HG02970 (cell line): Measurements from ENCODE around the gene CNTNAP2.

ENCODE experiments used
- ATAC-seq: cut with Tn5 transposase; IDR thresholded peaks from one replicate; pipeline ENCODE4 v1.9.1; 2021; ENCODE audit warnings: mild to moderate bottlenecking, moderate library complexity, moderate number of reproducible peaks; ENCODE audit not compliant: unreplicated experiment, low FRiP score

The CNTNAP2 gene

DNA sequence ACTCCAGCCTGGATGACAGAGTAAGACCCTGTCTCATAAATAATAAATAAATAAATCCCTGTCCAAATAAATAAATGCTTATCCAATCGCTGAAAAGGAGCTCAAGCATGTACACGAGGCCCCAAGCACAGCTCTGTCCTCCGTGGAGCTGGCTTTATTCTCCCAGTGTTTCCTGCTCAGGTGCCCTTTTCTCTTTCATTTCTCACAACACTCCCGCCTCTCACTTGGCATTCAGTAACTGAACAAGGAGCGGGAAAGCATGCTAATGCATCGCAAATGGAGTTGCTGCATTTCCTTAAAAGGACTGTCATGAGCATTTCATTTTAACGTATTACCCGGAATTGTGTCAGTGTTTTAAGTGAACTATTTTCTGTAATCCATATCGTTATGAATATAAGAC is 2263.1 kb downstream of the CNTNAP2 start:
- ATAC-seq: no peak

DNA sequence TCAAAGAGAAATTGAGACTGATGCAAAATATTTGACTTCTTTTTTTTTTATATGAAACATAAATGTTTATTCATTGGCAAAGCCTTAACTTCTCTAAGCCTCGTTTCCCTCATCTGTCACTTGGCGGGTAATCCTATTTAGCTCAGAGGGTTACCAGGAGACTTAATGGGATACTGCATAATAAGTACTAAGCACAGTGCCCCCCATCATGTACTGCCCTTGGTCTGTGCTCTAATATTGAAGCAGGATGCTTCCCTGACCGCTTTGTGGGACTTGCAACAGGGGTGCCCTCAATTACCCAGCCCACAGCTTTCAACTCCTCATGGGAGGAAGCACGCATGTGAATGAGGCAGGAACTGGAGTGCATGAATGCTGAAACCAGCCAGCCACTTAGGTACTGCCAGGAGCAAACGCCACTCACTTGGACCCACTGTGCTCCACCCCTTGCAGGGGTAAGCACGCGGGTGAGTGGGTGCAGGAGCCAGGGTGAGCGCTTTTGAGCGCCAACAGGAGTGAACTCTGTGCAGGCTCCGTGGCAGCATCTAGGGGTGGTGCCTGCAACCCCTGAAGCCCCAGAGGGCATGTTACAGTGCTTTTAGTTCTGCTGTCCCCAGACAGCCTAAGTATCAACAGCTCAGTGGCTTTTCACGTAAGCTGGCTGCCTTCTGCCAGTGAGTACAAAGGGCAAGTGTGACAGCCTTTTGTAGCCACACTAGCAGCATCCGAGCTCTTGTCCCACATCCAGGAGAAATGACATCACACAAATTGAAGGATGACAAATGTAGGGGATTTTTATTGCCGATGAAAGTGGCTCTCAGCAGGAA is 2264.2 kb downstream of the CNTNAP2 start:
- ATAC-seq: no peak

DNA sequence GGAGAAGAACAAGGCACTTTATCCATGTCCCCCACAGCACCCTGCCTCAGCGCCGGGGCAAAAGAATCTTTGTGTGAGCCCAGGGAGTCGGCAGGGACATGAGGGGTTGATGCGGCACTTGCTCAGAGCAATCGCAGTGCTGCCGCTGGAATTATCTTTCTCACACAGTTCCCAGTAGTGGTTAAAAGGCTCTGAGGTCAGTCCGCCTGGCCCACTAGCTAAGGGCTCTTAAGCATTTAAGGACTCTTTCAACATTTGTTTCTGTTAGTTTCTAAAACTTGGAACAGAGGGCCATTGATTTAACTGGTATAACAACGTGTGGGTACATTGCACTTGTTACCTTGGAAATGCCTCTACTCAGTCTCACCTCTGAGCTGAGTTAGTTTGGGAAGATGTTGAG is 2266.0 kb downstream of the CNTNAP2 start:
- no peak for ATAC-seq

DNA sequence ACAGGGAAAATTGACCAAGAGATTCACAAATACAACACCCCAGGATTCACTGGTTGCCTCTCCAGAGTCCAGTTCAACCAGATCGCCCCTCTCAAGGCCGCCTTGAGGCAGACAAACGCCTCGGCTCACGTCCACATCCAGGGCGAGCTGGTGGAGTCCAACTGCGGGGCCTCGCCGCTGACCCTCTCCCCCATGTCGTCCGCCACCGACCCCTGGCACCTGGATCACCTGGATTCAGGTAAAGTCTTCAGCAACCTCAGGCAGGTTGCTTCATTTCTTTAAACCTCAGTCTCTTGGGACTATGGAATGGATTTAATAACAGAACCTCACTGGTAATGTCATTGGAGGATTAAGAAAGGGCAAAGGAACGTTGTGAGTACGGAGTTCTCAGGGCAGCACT is 2267.1 kb downstream of the CNTNAP2 start:
- no peak for ATAC-seq

DNA sequence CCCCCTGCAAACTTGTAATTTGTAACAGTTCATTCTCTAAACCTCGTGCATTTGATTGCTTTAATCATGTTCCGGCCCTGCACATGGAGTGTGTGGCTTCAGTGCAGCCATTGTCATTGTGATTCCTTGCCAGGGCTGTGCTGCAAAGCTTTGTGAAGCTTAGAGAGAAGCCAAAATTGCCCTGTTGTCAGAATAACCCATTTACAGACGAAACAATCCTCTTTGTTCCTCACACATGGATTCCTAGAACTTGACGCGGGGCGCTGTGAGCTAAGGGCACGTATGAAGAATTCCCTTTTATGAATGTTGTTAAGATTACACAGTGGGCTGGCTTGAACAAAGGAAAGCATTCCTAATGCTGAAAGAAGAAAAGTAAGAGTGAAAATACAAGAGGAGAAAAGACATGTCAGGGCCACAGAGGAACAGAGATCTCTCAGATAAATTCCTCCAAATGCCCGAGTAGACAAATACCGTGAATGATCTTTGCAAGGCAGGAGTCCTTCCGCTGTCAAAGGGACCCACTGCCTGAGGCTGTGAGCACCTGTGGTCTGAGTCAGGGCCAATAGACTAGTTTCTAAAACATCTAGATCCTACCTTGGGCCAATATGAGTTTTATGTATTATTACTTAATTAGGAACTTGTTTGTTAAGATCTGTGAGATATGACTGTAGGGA is 2268.5 kb downstream of the CNTNAP2 start:
- no peak for ATAC-seq

DNA sequence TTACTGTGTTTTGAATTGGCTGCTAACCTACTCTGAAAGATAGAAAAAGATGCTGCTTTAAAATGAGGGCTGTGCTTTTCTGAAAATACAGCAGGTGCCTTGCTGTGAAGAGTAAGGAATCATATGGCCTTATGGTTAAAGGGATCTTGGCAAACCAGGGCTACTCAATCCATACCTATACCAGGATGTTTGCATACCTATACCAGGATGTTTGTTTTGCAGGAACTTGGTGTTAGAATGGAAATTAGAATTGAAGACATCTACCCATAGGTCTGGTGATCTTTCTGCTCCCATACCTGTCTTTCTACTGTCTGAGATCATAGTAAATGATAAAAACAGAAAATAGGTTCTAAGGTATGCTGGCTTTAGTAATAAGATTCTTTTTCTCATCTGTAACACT is 2273.8 kb downstream of the CNTNAP2 start:
- no peak for ATAC-seq

DNA sequence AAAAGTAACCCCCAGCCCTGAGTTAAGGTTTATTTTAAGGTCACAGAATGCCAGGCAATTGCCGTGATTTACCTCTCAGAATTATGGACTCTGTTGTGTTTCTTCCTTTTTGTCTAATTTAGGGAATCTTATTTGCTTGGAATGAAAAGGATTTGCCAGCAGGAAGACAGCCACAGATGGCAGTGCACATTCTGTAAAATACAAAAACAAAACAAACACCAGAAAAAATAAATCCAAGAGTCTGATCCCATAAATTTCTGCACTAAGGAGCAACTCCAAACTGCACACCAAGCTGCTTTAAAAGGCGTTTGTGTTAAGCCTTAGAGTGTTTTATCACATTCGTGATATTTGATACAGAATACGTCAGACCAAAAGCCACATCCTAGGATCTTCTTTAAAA is 2275.0 kb downstream of the CNTNAP2 start:
- ATAC-seq: no peak

DNA sequence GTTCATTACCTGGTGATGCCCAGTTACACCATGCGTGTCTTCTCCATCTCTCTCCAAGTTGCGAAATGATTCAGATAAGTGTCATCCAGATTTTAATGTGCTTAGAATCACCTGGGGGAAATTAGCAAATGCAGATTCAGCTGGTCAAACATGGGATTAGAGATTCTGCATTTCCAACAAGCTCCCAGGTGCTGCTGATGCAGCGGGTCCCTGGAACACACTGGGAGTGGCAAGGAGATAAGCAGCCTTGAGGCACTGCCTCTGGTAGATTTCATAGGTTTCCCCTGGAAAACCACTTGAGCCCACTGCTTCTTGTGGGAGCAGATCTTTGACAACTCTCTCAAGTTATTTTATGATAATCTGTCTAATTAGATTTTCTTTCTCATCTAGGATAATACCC is 2278.0 kb downstream of the CNTNAP2 start:
- ATAC-seq: no peak

DNA sequence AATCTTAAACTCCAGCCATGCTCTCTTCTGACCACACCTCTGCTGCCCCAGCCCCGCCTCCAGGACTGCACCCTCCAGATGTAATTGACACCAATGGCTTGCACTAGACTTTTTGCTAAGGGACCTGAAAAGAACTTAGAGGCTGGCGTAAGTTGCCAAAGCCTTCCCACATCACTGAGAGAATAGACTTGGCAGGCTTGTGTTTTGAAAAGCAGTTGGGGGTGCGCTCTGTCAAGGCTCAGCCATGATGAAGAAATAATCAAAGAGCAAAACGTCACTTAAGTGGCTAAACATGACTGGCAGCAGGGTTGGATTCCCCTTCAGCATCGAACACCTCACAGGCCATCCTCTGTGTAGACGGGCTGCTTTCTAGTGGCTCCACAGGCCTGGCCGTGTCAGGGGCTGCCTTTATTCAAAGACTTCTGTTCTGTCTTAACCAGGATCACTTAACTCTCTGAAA is 2278.8 kb downstream of the CNTNAP2 start:
- ATAC-seq: no peak

DNA sequence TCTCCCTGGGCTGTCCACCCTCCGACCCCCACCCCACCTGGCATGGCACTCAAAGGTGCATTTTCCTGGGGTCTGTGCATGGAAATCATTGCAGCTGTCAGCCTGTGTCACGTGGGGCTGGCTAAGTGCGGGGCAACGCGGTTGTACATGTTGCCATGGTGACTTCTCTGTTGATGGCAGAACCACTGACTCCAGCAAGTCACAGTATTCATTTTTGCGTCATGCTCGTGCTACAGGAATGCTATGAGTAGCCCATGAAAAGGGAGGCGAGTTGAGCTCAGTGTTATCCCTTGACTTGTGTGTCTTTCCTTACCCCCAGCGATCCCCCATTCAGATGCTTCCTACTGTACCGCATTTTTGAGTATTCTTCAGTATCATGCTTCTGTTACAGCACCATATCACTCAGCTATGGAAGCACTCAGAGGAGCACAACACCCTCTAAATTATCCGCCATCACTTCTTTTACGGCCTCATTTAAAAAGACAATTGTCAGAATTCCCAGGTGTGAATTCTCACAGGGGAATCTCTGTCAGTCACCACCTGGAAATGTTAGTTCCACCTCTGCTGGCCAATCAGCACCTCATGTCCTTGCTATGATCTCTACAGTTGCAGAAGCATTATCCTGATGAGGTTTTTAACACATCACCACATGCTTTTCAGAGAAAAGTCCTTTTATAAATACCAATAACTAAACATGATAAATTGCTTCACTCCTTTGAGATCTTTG is 2279.6 kb downstream of the CNTNAP2 start:
- ATAC-seq: no peak

DNA sequence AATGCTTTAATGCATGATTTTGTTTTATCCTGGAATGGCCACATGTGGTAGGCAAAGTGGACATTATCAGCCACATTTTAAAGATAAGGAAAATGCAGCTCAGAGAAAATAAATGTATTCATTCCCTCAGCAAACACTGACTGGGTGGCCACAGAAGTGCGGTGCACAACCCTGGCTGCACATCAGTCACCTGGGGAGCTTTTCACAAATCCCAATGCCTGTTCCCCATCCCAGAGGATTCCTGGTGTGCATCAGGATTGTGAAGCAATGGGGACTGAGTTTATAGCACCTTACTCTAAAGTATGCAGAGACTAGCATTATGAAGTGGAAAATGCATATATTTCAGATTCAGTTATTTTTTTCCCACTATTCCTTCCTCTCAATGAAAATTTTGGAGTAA is 2280.5 kb downstream of the CNTNAP2 start:
- no peak for ATAC-seq

DNA sequence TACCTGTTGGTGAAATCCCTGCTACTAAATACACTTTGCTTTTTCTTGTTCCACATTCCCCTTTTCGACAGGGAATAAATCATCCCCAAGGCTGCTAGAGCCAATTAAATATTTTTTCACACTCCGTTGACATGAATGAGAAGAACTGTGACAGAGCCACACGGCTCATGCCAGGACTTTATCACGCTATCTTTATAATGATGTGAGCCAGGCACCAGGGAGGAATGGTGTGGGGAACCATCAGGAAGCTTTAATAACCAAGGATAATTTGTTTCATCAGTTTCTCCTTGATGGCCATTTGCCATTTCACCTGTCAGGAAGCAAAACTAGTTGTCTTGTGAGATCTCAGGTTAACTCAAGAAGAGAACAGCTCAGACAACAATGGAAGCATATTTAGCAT is 2280.9 kb downstream of the CNTNAP2 start:
- ATAC-seq: no peak

DNA sequence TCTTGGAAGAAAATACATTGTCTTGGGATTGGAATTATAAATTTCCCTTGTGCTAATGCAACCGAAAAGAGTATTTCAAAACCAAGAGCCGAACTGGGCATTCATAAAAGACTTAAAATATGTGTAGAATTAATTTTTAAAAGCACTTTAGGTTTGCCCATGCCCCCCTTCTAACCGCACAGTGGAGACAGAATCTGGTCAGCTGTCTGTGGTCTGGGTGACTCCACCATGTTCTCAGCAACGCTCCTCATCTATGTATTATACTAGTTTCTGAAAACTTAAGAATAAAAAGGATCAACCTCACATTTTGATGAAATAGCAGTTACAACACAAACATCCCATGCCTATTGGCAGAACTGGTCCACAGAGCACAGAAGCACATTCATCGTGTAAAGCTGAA is 2281.4 kb downstream of the CNTNAP2 start:
- no peak for ATAC-seq

DNA sequence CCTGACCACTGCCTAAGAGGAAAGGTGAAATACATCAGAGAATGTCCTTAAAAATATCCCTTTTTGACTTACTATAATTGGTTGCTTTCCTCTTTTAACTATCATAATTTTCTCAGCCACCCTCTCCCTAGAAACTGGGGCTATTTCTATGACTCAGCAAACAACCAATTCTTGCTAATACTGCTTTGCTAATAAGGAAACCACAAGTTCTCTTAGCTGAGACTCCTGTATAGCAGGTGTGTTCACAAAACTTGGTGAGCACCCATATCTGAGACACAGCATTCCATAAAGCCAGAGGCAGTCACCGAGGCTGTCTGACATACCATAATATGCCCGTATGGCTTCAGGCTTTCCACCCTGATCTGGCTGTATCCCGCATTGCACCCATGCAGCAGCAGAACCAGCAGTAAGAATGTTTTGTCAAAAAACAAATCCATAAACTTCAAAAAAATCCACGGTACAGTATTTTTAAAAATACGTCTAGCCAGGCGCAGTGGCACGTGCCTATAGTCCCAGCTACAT is 2282.3 kb downstream of the CNTNAP2 start:
- ATAC-seq: no peak

DNA sequence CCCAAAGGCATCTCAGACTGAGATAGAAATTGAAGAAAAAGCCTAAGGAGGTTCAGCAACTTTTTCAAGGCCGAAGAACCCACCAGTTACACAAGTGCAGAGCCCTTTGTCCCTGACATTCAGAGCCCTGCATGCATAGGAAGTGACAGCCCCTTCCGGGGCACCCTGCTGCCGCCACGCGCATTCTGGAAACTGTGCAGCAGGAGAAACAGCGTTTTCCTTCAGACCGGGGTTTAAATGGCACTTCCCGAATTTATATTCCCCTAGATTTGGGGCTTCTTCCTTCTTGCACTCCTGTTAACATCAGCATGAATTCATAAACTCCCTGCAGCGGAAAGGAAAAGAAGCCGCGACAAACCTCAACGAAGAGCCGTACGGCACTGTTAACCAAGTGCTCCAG is 2283.5 kb downstream of the CNTNAP2 start:
- ATAC-seq: no peak

DNA sequence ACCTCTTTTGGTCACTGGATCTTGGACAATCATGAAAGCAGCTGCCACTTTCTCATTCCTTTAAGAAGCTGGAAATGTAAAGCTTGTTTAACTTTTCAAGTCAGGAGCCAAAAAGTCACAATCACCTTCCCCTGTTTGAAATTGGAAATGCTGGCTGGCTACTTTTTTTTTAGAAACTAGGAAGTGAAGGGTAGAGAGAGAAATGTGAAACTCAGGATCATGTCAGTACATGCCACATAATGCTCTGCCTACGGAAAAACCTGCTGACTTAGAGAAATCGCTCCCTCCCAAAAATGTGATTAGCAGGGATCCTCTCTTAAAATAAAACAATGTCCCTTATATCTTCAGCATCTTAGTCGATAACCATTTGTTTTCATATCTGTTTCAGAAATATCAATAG is 2285.6 kb downstream of the CNTNAP2 start:
- no peak for ATAC-seq

DNA sequence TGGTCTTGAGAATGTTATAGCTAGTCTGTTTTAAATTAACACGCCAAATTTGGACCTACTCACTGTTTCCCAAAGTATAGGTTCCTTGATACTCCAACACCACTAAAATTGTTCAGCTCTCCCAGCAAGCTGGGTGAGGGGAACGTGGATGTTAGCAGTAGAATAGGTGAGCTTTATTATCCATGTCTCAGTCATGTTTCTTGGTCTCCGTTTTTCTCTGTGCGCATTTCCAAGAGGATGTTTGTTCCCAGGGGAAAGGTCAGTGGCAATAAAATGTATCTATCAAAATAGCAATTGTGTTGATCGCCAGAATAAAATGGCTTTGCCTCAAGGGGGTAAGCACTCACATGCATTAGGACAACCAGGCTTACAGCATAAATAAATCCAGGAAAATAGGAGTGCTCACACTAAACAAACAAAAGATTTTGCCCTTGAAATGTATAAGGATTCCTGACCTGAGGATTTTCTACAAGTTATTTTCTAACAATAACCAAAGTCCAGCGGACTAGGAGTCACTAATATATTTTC is 2286.9 kb downstream of the CNTNAP2 start:
- ATAC-seq: no peak

DNA sequence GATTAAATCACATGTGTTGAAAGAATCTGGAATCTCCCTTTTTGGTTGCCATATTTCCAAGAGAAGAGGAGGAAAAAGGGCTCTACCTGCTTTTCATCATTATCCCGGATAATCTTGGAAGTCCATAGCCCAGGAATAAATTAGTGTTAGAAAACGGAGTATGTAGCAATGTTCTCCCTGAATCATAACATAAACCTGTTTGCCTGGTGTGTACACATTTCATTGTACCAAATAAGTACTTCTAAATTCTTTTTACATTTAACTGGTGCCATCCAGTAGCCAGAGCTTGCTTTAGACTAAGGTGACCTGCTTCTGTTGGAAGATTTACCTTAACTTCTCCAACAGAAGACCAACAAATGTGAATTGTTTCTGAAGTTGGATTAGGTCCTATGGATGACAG is 2291.7 kb downstream of the CNTNAP2 start:
- no peak for ATAC-seq

DNA sequence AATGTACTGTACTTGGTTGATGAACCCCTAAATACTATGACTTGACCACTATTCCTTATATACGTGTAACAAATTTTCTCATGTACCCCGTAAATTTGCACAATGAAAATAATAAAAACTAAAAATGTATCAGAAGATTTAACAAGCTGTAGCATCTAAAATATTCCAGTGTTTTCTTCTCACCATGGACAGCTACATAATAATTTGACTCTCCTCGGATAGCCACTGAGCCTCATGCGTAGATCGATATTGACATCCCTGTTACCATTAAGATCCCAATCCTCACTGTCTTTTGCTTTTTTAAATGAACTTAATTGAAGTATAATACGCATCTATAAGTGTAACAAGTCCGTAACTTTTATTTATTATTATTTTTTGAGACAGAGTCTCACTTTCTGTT is 2294.3 kb downstream of the CNTNAP2 start:
- ATAC-seq: no peak

DNA sequence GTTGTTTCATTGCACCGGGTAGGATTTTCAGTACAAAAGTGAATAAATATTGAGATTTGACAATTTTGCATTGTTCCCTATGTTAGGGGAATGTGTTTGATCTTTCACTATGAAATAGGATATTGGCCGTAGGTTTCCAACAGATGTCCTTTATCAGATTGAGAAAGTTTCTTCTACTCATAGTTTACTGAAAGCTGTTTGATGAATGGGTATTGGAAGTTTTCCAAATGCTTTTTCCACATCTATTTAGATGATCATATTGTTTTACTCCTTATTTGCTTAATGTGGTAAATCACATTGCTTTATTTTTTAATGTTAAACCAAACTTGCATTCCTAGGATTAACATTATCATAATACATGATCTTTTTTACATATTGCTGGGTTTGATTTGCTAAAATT is 2296.1 kb downstream of the CNTNAP2 start:
- ATAC-seq: no peak
